Measurements from ENCODE around the gene CTNNA1. TPM values are rescaled to one million over a fixed set of nuclear protein-coding genes. Genes with fewer than 3 reads are reported as not detected.
A peak's percentile ranks its signal among the peaks of the same experiment; 100 is the strongest.

Gene CTNNA1
- total RNA-seq, 1 donor from 2014 or later, result 361 TPM

GRCh38 chr5:138927979-138928378, 174.8 kb downstream of the CTNNA1 start:
- Histone ChIP-seq H3K27ac (no peak overlapping the region), H3K9me3 (no peaks in the 10 kb centered on the region), H3K27me3 (ENCODE audit: low read depth) (no peaks in the 10 kb centered on the region), H3K4me1 (peaks cover 6% of the 10 kb centered on the region), H3K36me3 (peaks cover 93% of the 10 kb centered on the region), H3K4me3 (no peak overlapping the region)
- no peak for TF ChIP-seq CTCF (IDR thresholded peaks at IDR 0.05)
- DNase-seq, result no peak
- ATAC-seq, result peak; percentile 41 to 50
- intact Hi-C loops (cut with DNase I), result no loop called here

GRCh38 chr5:138929571-138929955, 176.3 kb downstream of the CTNNA1 start:
- no peak for DNase-seq
- H3K4me3 ChIP-seq, result no peak overlapping the region
- TF ChIP-seq CTCF (IDR thresholded peaks at IDR 0.05), result no peak
- no peak overlapping the region for H3K27ac ChIP-seq
- H3K4me1 ChIP-seq, result peaks cover 6% of the 10 kb centered on the region
- no peaks in the 10 kb centered on the region for H3K9me3 ChIP-seq
- peaks cover 97% of the 10 kb centered on the region for H3K36me3 ChIP-seq
- no peak for ATAC-seq
- no peaks in the 10 kb centered on the region for H3K27me3 ChIP-seq (ENCODE audit: low read depth)
- intact Hi-C loops (cut with DNase I), result no loop called here

GRCh38 chr5:138930371-138931097, 177.3 kb downstream of the CTNNA1 start:
- Histone ChIP-seq H3K9me3 (no peaks in the 10 kb centered on the region), H3K4me1 (peaks cover 6% of the 10 kb centered on the region), H3K36me3 (peaks cover 97% of the 10 kb centered on the region), H3K4me3 (no peak overlapping the region), H3K27me3 (ENCODE audit: low read depth) (no peaks in the 10 kb centered on the region), H3K27ac (no peak overlapping the region)
- no peak for DNase-seq
- intact Hi-C loops (cut with DNase I), result no loop called here
- no peak for TF ChIP-seq CTCF (IDR thresholded peaks at IDR 0.05)
- no peak for ATAC-seq

- no peak overlapping the region for H3K4me3 ChIP-seq
- H3K27me3 ChIP-seq (ENCODE audit: low read depth), result no peaks in the 10 kb centered on the region
- no peak for DNase-seq
- H3K36me3 ChIP-seq, result peaks cover 82% of the 10 kb centered on the region
- no peaks in the 10 kb centered on the region for H3K9me3 ChIP-seq
- intact Hi-C loops (cut with DNase I), result no loop called here
- H3K4me1 ChIP-seq, result peaks cover 6% of the 10 kb centered on the region
- no peak overlapping the region for H3K27ac ChIP-seq
- no peak for TF ChIP-seq CTCF (IDR thresholded peaks at IDR 0.05)
- ATAC-seq, result no peak
Measured at GRCh38 chr5:138932171-138932810, 179.1 kb downstream of the CTNNA1 start.

GRCh38 chr5:138933522-138934290, 180.5 kb downstream of the CTNNA1 start:
- no peak overlapping the region for H3K27ac ChIP-seq

More at GRCh38 chr5:138933522-138934290, 180.5 kb downstream of the CTNNA1 start:
- Histone ChIP-seq H3K4me3 (no peak overlapping the region), H3K9me3 (no peaks in the 10 kb centered on the region), H3K36me3 (peaks cover 71% of the 10 kb centered on the region), H3K27me3 (ENCODE audit: low read depth) (no peaks in the 10 kb centered on the region), H3K4me1 (no peaks in the 10 kb centered on the region)
- no peak for ATAC-seq
- intact Hi-C loops (cut with DNase I), result no loop called here
- TF ChIP-seq CTCF (IDR thresholded peaks at IDR 0.05), result no peak
- no peak for DNase-seq
